Activated naive CD8-positive, alpha-beta T cell (primary cell): ENCODE results near the gene SCRN3.
"Not testable (repeated sequence)": the region's sequence is repeated elsewhere in the genome, so short reads cannot be mapped to it uniquely, and the experiment has no call there.

Experiments
- H3K27ac Mint-ChIP-seq: one replicate; pipeline ENCODE4 v1.8.0; 2021; ENCODE audit warnings: mixed read lengths
- H3K27me3 Mint-ChIP-seq: one replicate; pipeline ENCODE4 v1.8.0; 2021; ENCODE audit warnings: mixed read lengths
- H3K36me3 Mint-ChIP-seq: one replicate; pipeline ENCODE4 v1.8.0; 2021; ENCODE audit warnings: mixed read lengths
- H3K4me1 Mint-ChIP-seq: one replicate; pipeline ENCODE4 v1.8.0; 2021; ENCODE audit warnings: low read depth, mixed read lengths
- H3K4me3 Mint-ChIP-seq: one replicate; pipeline ENCODE4 v1.8.0; 2021; ENCODE audit warnings: mild to moderate bottlenecking, mixed read lengths
- H3K9me3 Mint-ChIP-seq: one replicate; pipeline ENCODE4 v1.8.0; 2021; ENCODE audit warnings: low read depth, mixed read lengths

SCRN3 gene

GRCh38 chr2:174389542-174389941 is 6.0 kb upstream of the SCRN3 start:
- Mint-ChIP-seq H3K36me3 (peaks cover 26% of the 10 kb centered on the region), H3K9me3 (no peaks in the 10 kb centered on the region), H3K27me3 (no peaks in the 10 kb centered on the region), H3K4me1 (peaks cover 48% of the 10 kb centered on the region), H3K4me3 (no peak overlapping the region), H3K27ac (no peak overlapping the region)

GRCh38 chr2:174390303-174390702 is 5.2 kb upstream of the SCRN3 start:
- H3K9me3 Mint-ChIP-seq, H3K4me3 Mint-ChIP-seq: not testable (repeated sequence)
- peaks cover 25% of the 10 kb centered on the region for H3K36me3 Mint-ChIP-seq

GRCh38 chr2:174392706-174393105 is 2.8 kb upstream of the SCRN3 start:
- H3K36me3 Mint-ChIP-seq, result peaks cover 20% of the 10 kb centered on the region
- peak overlapping the region; percentile 28 for H3K4me3 Mint-ChIP-seq
- no peak overlapping the region for H3K27ac Mint-ChIP-seq
- H3K4me1 Mint-ChIP-seq, result peaks cover 62% of the 10 kb centered on the region
- H3K9me3 Mint-ChIP-seq, result no peaks in the 10 kb centered on the region
- H3K27me3 Mint-ChIP-seq, result no peaks in the 10 kb centered on the region

More at GRCh38 chr2:174390303-174390702, 5.2 kb upstream of the SCRN3 start:
- H3K27me3 Mint-ChIP-seq, H3K27ac Mint-ChIP-seq: not testable (repeated sequence)
- peaks cover 51% of the 10 kb centered on the region for H3K4me1 Mint-ChIP-seq

DNA sequence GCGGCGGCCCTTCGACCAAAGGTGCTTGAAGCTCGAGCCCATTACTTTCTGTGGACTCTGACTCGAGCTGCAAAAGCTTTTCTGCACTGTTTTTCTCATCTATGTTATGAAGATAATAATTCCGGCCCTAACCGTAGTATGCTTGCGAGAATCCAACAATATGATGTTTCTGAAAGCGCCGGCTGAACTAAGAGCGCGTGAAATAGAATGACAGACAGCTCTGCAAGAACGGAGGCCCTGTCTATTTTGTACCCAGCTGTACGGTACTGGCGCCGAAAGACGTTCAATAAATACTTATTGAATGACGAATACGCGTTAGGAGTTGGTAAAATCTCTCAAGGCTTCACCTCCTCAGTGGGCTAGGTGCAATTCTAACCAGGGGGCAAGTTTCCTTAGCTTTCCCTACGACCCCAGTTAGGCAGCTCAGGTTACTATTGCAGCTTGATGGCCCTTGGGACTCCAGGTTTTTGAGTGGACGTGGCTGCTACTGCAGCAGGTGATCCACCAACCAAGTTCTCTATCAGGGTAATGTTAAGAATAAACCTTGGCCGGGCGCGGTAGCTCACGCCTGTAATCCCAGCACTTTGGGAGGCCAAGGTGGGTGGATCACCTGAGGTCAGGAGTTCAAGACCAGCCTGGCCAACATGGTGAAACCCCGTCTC is 570 bp downstream of the SCRN3 start:
- Mint-ChIP-seq H3K27ac (peak overlapping the region; percentile 97), H3K4me3 (peak overlapping the region; percentile 98), H3K4me1 (peaks cover 50% of the 10 kb centered on the region), H3K36me3 (peaks cover 10% of the 10 kb centered on the region), H3K9me3 (no peaks in the 10 kb centered on the region), H3K27me3 (no peaks in the 10 kb centered on the region)

DNA sequence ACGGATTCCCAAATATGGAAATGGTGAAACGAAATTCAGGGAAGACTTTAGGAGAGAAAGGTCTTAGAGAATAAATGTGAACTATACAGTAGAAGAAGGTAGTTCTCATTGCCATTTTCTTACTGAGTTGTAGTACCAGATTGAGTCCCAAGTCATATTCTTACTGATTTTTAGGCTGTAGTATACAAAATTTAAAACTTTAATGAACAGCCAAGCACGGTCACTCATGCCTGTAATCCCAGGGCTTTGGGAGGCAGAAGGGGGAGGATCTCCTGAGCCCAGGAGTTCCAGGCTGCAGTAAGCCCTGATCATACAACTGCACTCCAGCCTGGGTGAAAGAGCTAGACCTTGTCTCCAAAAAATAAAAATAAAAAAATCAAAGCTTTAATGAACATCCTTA is 2.2 kb downstream of the SCRN3 start:
- H3K9me3 Mint-ChIP-seq, result no peaks in the 10 kb centered on the region
- H3K27ac Mint-ChIP-seq, result no peak overlapping the region
- H3K4me3 Mint-ChIP-seq, result no peak overlapping the region
- H3K27me3 Mint-ChIP-seq, result no peaks in the 10 kb centered on the region
- H3K36me3 Mint-ChIP-seq, result peaks cover 11% of the 10 kb centered on the region
- H3K4me1 Mint-ChIP-seq, result peaks cover 40% of the 10 kb centered on the region

- peaks cover 16% of the 10 kb centered on the region for H3K36me3 Mint-ChIP-seq
- H3K9me3 Mint-ChIP-seq, result no peaks in the 10 kb centered on the region
- H3K27me3 Mint-ChIP-seq, result no peaks in the 10 kb centered on the region
- no peak overlapping the region for H3K4me3 Mint-ChIP-seq
- peaks cover 30% of the 10 kb centered on the region for H3K4me1 Mint-ChIP-seq
- H3K27ac Mint-ChIP-seq, result no peak overlapping the region
Observed at GRCh38 chr2:174399171-174399570, 3.6 kb downstream of the SCRN3 start.

- H3K9me3 Mint-ChIP-seq, result no peaks in the 10 kb centered on the region
- no peak overlapping the region for H3K4me3 Mint-ChIP-seq
- peaks cover 18% of the 10 kb centered on the region for H3K4me1 Mint-ChIP-seq
- H3K36me3 Mint-ChIP-seq, result peaks cover 16% of the 10 kb centered on the region
- H3K27me3 Mint-ChIP-seq, result no peaks in the 10 kb centered on the region
- H3K27ac Mint-ChIP-seq, result no peak overlapping the region
Observed at GRCh38 chr2:174400853-174401252, 5.3 kb downstream of the SCRN3 start.

DNA sequence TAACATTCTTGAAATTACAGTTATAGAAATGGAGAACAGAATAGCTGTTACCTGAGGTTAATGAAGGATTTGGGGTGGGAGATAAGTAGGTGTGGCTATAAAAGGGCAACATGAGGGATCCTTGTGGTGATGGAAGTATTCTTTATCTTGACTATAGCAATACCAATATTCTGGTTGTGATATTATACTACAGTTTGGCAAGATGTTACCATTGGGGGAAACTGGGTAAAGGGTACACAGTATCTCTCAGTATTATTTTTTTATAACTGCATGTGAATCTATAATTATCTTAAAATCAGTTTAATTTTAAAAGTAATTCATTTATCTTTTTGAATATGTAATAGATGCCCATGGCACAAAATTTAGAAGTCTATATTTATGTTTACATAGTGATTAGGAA is 8.1 kb downstream of the SCRN3 start:
- Mint-ChIP-seq H3K4me3 (no peak overlapping the region), H3K27ac (no peak overlapping the region), H3K9me3 (no peaks in the 10 kb centered on the region), H3K36me3 (peaks cover 16% of the 10 kb centered on the region), H3K27me3 (no peaks in the 10 kb centered on the region), H3K4me1 (peaks cover 4% of the 10 kb centered on the region)

GRCh38 chr2:174410039-174410438 is 14.5 kb downstream of the SCRN3 start:
- H3K27ac Mint-ChIP-seq, H3K36me3 Mint-ChIP-seq, H3K9me3 Mint-ChIP-seq, H3K27me3 Mint-ChIP-seq, H3K4me3 Mint-ChIP-seq, H3K4me1 Mint-ChIP-seq: not testable (repeated sequence)

DNA sequence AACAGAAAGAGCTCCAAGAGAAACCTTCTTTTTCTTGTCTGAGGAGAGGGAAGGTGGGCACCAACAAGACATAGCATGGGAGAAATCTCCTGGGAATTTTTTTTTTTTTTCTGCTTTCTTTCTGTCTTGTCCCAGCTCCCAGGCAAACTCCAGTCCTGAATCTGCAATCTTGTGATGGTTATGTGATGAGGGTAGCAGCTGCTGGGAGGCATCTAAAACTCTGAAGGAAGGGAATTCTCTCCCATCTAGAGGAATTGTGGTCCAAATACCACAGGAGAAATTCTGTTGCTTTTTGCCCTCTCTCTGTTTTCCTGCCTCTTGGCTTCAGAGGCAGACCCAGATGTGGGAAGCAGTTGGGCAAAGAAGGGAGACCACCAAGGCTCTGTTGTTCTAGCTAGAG is 16.7 kb downstream of the SCRN3 start:
- Mint-ChIP-seq H3K27ac (no peak overlapping the region), H3K4me1 (no peaks in the 10 kb centered on the region), H3K9me3 (no peaks in the 10 kb centered on the region), H3K27me3 (no peaks in the 10 kb centered on the region), H3K4me3 (no peak overlapping the region), H3K36me3 (peaks cover 12% of the 10 kb centered on the region)

DNA sequence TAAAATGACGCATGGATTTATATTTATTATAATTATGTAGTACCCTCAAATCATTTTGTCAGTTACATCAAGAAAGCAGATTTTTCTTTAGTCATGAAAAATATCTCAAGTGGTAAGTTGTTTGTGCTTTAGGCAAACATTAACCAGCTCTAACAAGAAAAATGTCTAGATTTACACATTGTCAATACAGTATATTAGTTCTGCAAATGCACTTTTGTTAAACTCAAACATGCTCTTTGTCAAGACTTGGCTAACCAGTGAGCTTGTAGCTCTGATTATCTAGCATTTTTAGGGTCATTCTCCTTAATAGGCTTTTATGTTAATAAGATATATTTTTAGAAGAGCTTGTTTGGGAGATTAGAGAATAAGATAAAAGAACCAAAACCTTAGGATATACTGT is 32.7 kb downstream of the SCRN3 start:
- no peak overlapping the region for H3K27ac Mint-ChIP-seq
- peaks cover 28% of the 10 kb centered on the region for H3K36me3 Mint-ChIP-seq
- H3K27me3 Mint-ChIP-seq, result no peaks in the 10 kb centered on the region
- H3K9me3 Mint-ChIP-seq, result peaks cover 7% of the 10 kb centered on the region
- H3K4me1 Mint-ChIP-seq, result no peaks in the 10 kb centered on the region
- no peak overlapping the region for H3K4me3 Mint-ChIP-seq

- Mint-ChIP-seq H3K4me1 (no peaks in the 10 kb centered on the region), H3K4me3 (no peak overlapping the region), H3K27ac (no peak overlapping the region), H3K36me3 (peaks cover 28% of the 10 kb centered on the region), H3K9me3 (peaks cover 7% of the 10 kb centered on the region), H3K27me3 (no peaks in the 10 kb centered on the region)
Observed at GRCh38 chr2:174430066-174430465, 34.5 kb downstream of the SCRN3 start.

GRCh38 chr2:174431902-174432301 is 36.4 kb downstream of the SCRN3 start:
- peaks cover 28% of the 10 kb centered on the region for H3K36me3 Mint-ChIP-seq
- no peaks in the 10 kb centered on the region for H3K4me1 Mint-ChIP-seq
- H3K4me3 Mint-ChIP-seq, result no peak overlapping the region
- no peaks in the 10 kb centered on the region for H3K27me3 Mint-ChIP-seq
- peaks cover 7% of the 10 kb centered on the region for H3K9me3 Mint-ChIP-seq
- no peak overlapping the region for H3K27ac Mint-ChIP-seq

- Mint-ChIP-seq H3K27ac (no peak overlapping the region), H3K4me3 (no peak overlapping the region)
Observed at GRCh38 chr2:174436351-174436750, 40.8 kb downstream of the SCRN3 start.

DNA sequence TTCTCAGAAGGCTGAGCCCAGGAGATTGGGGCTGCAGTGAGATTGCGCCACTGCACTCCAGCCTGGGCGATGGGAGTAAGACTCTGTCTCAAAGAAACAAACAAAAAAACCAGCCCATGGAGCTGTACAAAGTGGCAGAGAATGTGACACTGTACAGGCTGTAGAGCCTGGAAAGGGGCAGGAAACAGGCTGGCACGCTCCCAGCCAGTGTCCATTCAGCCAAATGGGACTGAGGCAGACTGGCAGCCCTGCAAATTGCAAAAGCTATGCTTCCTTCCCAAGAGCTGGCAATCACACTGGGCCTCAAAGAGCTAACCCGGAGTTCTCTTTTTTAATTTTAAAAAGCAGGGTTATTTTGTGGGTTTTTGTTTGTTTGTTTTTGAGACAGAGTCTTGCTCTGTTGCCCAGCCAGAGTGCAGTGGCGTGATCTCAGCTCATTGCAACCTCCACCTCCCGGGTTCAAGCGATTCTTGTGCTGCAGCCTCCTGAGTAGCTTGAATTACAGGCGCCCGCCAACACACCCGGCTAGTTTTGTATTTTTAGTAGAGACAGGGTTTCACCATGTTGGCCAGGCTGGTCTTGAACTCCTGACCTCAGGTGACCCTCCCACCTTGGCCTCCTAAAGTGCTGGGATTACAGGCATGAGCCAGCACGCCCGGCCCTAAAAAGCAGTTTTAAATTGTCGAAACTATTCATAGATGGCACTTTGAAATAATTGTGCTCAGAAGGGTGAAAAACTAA is 42.8 kb downstream of the SCRN3 start:
- Mint-ChIP-seq H3K9me3 (no peaks in the 10 kb centered on the region), H3K27ac (no peak overlapping the region)

More at GRCh38 chr2:174436351-174436750, 40.8 kb downstream of the SCRN3 start:
- no peaks in the 10 kb centered on the region for H3K4me1 Mint-ChIP-seq
- peaks cover 4% of the 10 kb centered on the region for H3K36me3 Mint-ChIP-seq
- no peaks in the 10 kb centered on the region for H3K27me3 Mint-ChIP-seq
- no peaks in the 10 kb centered on the region for H3K9me3 Mint-ChIP-seq

GRCh38 chr2:174439323-174439722 is 43.8 kb downstream of the SCRN3 start:
- H3K27me3 Mint-ChIP-seq, result no peaks in the 10 kb centered on the region
- H3K4me1 Mint-ChIP-seq, result no peaks in the 10 kb centered on the region
- H3K27ac Mint-ChIP-seq, result no peak overlapping the region
- no peaks in the 10 kb centered on the region for H3K9me3 Mint-ChIP-seq
- H3K4me3 Mint-ChIP-seq, result no peak overlapping the region
- peaks cover 5% of the 10 kb centered on the region for H3K36me3 Mint-ChIP-seq

More for the DNA sequence above, 42.8 kb downstream of the SCRN3 start:
- Mint-ChIP-seq H3K27me3 (no peaks in the 10 kb centered on the region), H3K4me3 (no peak overlapping the region), H3K36me3 (peaks cover 5% of the 10 kb centered on the region), H3K4me1 (no peaks in the 10 kb centered on the region)
